GM12878 (cell line): ENCODE data around the gene ABCG4. TPM values are rescaled to one million over a fixed set of nuclear protein-coding genes. Genes with fewer than 3 reads are reported as not detected.

ENCODE experiments used
- BCL11A ChIP-seq: IDR thresholded peaks from 2 replicates; pipeline ENCODE4 v1.6.1; 2011; ENCODE audit warnings: low read depth, low read length
- BCLAF1 ChIP-seq: fragments of 450-650 bp; IDR thresholded peaks from 2 replicates; pipeline ENCODE4 v1.6.1; 2017; ENCODE audit warnings: antibody characterized with exemption, mild to moderate bottlenecking, moderate library complexity
- CHD1 ChIP-seq: IDR thresholded peaks from 2 replicates; pipeline ENCODE4 v1.6.1; 2012; ENCODE audit warnings: low read depth, low read length, improper control_type of control experiment
- CTCF ChIP-seq, 3 experiments: IDR thresholded peaks in 2 of 3; conservative IDR thresholded peaks in 1 of 3; 2 replicates each; pipeline ENCODE4 v1.5.1; 2011; ENCODE audit warnings: low read depth in 3 of 3, low read length in 3 of 3, mild to moderate bottlenecking in 3 of 3, control low read depth in 2 of 3, moderate library complexity in 2 of 3, inconsistent platforms in 1 of 3, mixed read lengths in 1 of 3; ENCODE audit not compliant: control insufficient read depth in 2 of 3, insufficient read depth in 1 of 3; ENCODE audit errors: extremely low read depth in 1 of 3
- GABPA ChIP-seq: IDR thresholded peaks from 2 replicates; pipeline ENCODE4 v1.6.1; 2014; ENCODE audit warnings: antibody characterized with exemption, low read depth, mild to moderate bottlenecking, inconsistent platforms
- JUNB ChIP-seq: IDR thresholded peaks from 2 replicates; pipeline ENCODE4 v1.6.1; 2016; ENCODE audit warnings: antibody characterized with exemption, mild to moderate bottlenecking
- POLR2AphosphoS5 ChIP-seq: IDR thresholded peaks from 2 replicates; pipeline ENCODE4 v1.6.1; 2011; ENCODE audit warnings: mild to moderate bottlenecking, low read length, inconsistent platforms
- POU2F2 ChIP-seq: IDR thresholded peaks from 3 replicates; pipeline ENCODE4 v1.6.1; 2011; ENCODE audit warnings: low read depth, mild to moderate bottlenecking, low read length, borderline replicate concordance
- polyA plus RNA-seq, 11 experiments: library from polyadenylated mRNA; depleted of rRNA in 4 of 11; unstranded in 6 of 11; stranded (reverse) in 5 of 11; fragments of >200 nt; fragmentation: Nextera tagmentation in 4 of 11; fragmentation: Illumina TruSeq in 1 of 11; extraction: Ambion mirVana in 4 of 11; extraction: Trizol in 1 of 11; gene quantifications; 1 replicate in 1 of 11; 2 replicates in 10 of 11; pipeline versions ENCODE4 v1.2.1 to v1.2.3, GENCODE V29; 2011 to 2016; ENCODE audit warnings: inconsistent platforms in 2 of 11, missing spikeins in 2 of 11, low read depth in 1 of 11
- total RNA-seq, 4 experiments: library from RNA; depleted of rRNA in 3 of 4; stranded (reverse); fragments of >200 nt in 3 of 4; fragmentation: Illumina TruSeq in 1 of 4; extraction: Trizol in 1 of 4; gene quantifications; 2 replicates each; pipeline versions ENCODE4 v1.2.1 to v1.2.3, GENCODE V29; 2013 to 2021

The ABCG4 gene
- total and polyA plus RNA-seq, 10 of the 15 experiments (the other 5 are each of a cell fraction or from before 2014, with no cell fraction given): not detected

GRCh38 chr11:119180729-119181676 lies 32.2 kb downstream of the ABCG4 start (continued):
- no peak for TF ChIP-seq POLR2AphosphoS5
- TF ChIP-seq BCLAF1: no peak
- no peak for TF ChIP-seq JUNB
- TF ChIP-seq CTCF (IDR thresholded peaks at IDR 0.05 in 2 of 3, conservative IDR thresholded peaks at IDR 0.05 in 1 of 3; ENCODE audit: control insufficient read depth in 2 of 3, extremely low read depth in 1 of 3, insufficient read depth in 1 of 3, low read depth in 3 of 3, low read length in 3 of 3): no peak
- no peak for TF ChIP-seq POU2F2
- TF ChIP-seq BCL11A: no peak
- TF ChIP-seq GABPA: no peak
- TF ChIP-seq CHD1: no peak
